RWPE2 (cell line): ENCODE results near the gene RERG.

Experiments used
- ATAC-seq: fragments of 200-7000 bp; cut with Tn5 transposase; 3 replicates; pipeline ENCODE4 v1.9.1; 2021; ENCODE audit warnings: low read depth
- DNase-seq: peaks from one replicate; pipeline ENCODE4 v3.0.0-alpha.2; 2020; ENCODE audit warnings: low spot score
- H3K27ac ChIP-seq: fragments of 450-650 bp; 2 replicates; pipeline ENCODE4 v1.5.1; 2017; ENCODE audit warnings: mild to moderate bottlenecking; ENCODE audit not compliant: poor library complexity, severe bottlenecking
- H3K27me3 ChIP-seq: fragments of 250-450 bp; sonication (Bioruptor Pico); 2 replicates; pipeline ENCODE4 v1.5.1; 2021; ENCODE audit warnings: mild to moderate bottlenecking, moderate library complexity; ENCODE audit not compliant: insufficient read depth, poor library complexity, severe bottlenecking
- H3K36me3 ChIP-seq: fragments of 250-450 bp; sonication (Bioruptor Pico); 2 replicates; pipeline ENCODE4 v1.5.1; 2020; ENCODE audit warnings: low read depth, mild to moderate bottlenecking, moderate library complexity
- H3K4me1 ChIP-seq: fragments of 250-450 bp; sonication (Bioruptor Pico); 2 replicates; pipeline ENCODE4 v1.5.1; 2021; ENCODE audit warnings: mild to moderate bottlenecking, moderate library complexity; ENCODE audit not compliant: insufficient read depth, poor library complexity, severe bottlenecking
- H3K4me3 ChIP-seq: fragments of 250-450 bp; sonication (Bioruptor Pico); 2 replicates; pipeline ENCODE4 v1.5.1; 2021; ENCODE audit warnings: mild to moderate bottlenecking, moderate library complexity; ENCODE audit not compliant: severe bottlenecking
- H3K9me3 ChIP-seq: fragments of 250-450 bp; sonication (Bioruptor Pico); 2 replicates; pipeline ENCODE4 v1.5.1; 2021; ENCODE audit warnings: mild to moderate bottlenecking, moderate library complexity; ENCODE audit not compliant: severe bottlenecking
- CTCF ChIP-seq: fragments of 450-650 bp; IDR thresholded peaks from one replicate; pipeline ENCODE4 v1.5.1; 2017; ENCODE audit warnings: mild to moderate bottlenecking, moderate library complexity; ENCODE audit not compliant: poor library complexity, severe bottlenecking

RERG gene

GRCh38 chr12:15181017-15181683, 40.1 kb downstream of the RERG start:
- TF ChIP-seq CTCF = no peak

GRCh38 chr12:15180325-15180724, 40.9 kb downstream of the RERG start:
- no peaks in the 10 kb centered on the region for H3K9me3 ChIP-seq
- H3K36me3 ChIP-seq = no peaks in the 10 kb centered on the region
- DNase-seq (no peak), ATAC-seq (no peak)
- no peak for TF ChIP-seq CTCF
- H3K4me1 ChIP-seq = no peaks in the 10 kb centered on the region
- H3K27ac ChIP-seq = no peak overlapping the region
- no peak overlapping the region for H3K4me3 ChIP-seq
- H3K27me3 ChIP-seq = no peaks in the 10 kb centered on the region

More at GRCh38 chr12:15181017-15181683, 40.1 kb downstream of the RERG start:
- Histone ChIP-seq H3K27me3 (no peaks in the 10 kb centered on the region), H3K4me3 (no peak overlapping the region), H3K27ac (no peak overlapping the region), H3K4me1 (no peaks in the 10 kb centered on the region), H3K36me3 (no peaks in the 10 kb centered on the region), H3K9me3 (no peaks in the 10 kb centered on the region)
- DNase-seq (no peak), ATAC-seq (no peak)

- Histone ChIP-seq H3K36me3 (no peaks in the 10 kb centered on the region), H3K4me3 (no peak overlapping the region), H3K4me1 (no peaks in the 10 kb centered on the region), H3K27ac (no peak overlapping the region), H3K27me3 (no peaks in the 10 kb centered on the region), H3K9me3 (no peaks in the 10 kb centered on the region)
- TF ChIP-seq CTCF = no peak
- ATAC-seq = no peak
- DNase-seq = no peak
These were observed 41.5 kb downstream of the RERG start for GRCh38 chr12:15179672-15180071.

GRCh38 chr12:15173142-15173541, 48.1 kb downstream of the RERG start:
- TF ChIP-seq CTCF = no peak
- Histone ChIP-seq H3K27me3 (no peaks in the 10 kb centered on the region), H3K9me3 (no peaks in the 10 kb centered on the region), H3K27ac (no peak overlapping the region), H3K36me3 (no peaks in the 10 kb centered on the region), H3K4me3 (no peak overlapping the region), H3K4me1 (no peaks in the 10 kb centered on the region)
- no peak for ATAC-seq
- no peak for DNase-seq

GRCh38 chr12:15172060-15172822, 49.0 kb downstream of the RERG start:
- DNase-seq = no peak
- Histone ChIP-seq H3K36me3 (no peaks in the 10 kb centered on the region), H3K27me3 (no peaks in the 10 kb centered on the region), H3K4me3 (no peak overlapping the region), H3K9me3 (no peaks in the 10 kb centered on the region), H3K4me1 (no peaks in the 10 kb centered on the region), H3K27ac (no peak overlapping the region)
- no peak for ATAC-seq
- TF ChIP-seq CTCF = no peak
